Esophagus (tissue), 2 donors: ENCODE results near the gene DLK1. TPM values are rescaled to one million over a fixed set of nuclear protein-coding genes. Genes with fewer than 3 reads are reported as not detected.

Experiments used
- H3K27ac ChIP-seq, 2 donors: one replicate each; pipeline ENCODE4 v1.5.1; 2013; ENCODE audit warnings: low read depth in 2 of 2, mild to moderate bottlenecking in 2 of 2, inconsistent platforms in 1 of 2, low read length in 1 of 2, moderate library complexity in 1 of 2
- H3K27me3 ChIP-seq, 2 donors: one replicate each; pipeline ENCODE4 v1.6.1; 2013; ENCODE audit warnings: low read length in 2 of 2, control low read depth in 1 of 2, mild to moderate bottlenecking in 1 of 2; ENCODE audit not compliant: insufficient read depth in 2 of 2, control insufficient read depth in 1 of 2
- H3K36me3 ChIP-seq, 2 donors: one replicate each; pipeline ENCODE4 v1.6.1; 2013; ENCODE audit warnings: low read length in 1 of 2; ENCODE audit not compliant: control insufficient read depth in 2 of 2, insufficient read depth in 2 of 2
- H3K4me1 ChIP-seq, 2 donors: one replicate each; pipeline ENCODE4 v1.6.1; 2013; ENCODE audit warnings: low read length in 1 of 2; ENCODE audit not compliant: control insufficient read depth in 2 of 2, insufficient read depth in 2 of 2
- H3K4me3 ChIP-seq, 2 donors: one replicate each; pipeline ENCODE4 v1.5.1; 2013; ENCODE audit warnings: low read length in 2 of 2, mild to moderate bottlenecking in 2 of 2, low read depth in 1 of 2, moderate library complexity in 1 of 2
- H3K9me3 ChIP-seq, 2 donors: one replicate each; pipeline ENCODE4 v1.6.1; 2013; ENCODE audit warnings: mild to moderate bottlenecking in 2 of 2, low read depth in 1 of 2, low read length in 1 of 2, moderate library complexity in 1 of 2; ENCODE audit not compliant: control insufficient read depth in 2 of 2, insufficient read depth in 1 of 2
- WGBS, 2 donors: extraction: QIAGEN DNeasy Blood & Tissue Kit; methylation state at CpG; one replicate each; pipeline ENCODE4 v1.1.7; 2013; 5-methylcytosine and 5-hydroxymethylcytosine counted together
- polyA plus RNA-seq, 2 donors: library from polyadenylated mRNA; stranded (reverse); fragments of 200-250 nt; gene quantifications; one replicate each; pipeline ENCODE4 v1.2.3, GENCODE V29; 2013
- donor health status: healthy with polysubstance abuse.
- donor health status: Bipolar disorder and iron deficiency.

Gene DLK1
- polyA plus RNA-seq, 2 donors: 0.16 TPM; not detected in 1

- H3K27me3 ChIP-seq: no peaks in the 10 kb centered on the region
- 53 to 58% methylated on average over 22 of the region's 22 CpGs for WGBS, 2 donors
- no peak overlapping the region for H3K4me3 ChIP-seq
- no peak overlapping the region for H3K27ac ChIP-seq
- H3K4me1 ChIP-seq: no peaks in the 10 kb centered on the region
- no peaks in the 10 kb centered on the region for H3K36me3 ChIP-seq
- H3K9me3 ChIP-seq: peaks cover 0 to 6% of the 10 kb centered on the region in 2 donors
These were observed 9.8 kb downstream of the DLK1 start for GRCh38 chr14:100736269-100737180.

- 90 to 92% methylated on average over 17 of the region's 17 CpGs for WGBS, 2 donors
- Histone ChIP-seq H3K36me3 (no peaks in the 10 kb centered on the region), H3K9me3 (peaks cover 0 to 6% of the 10 kb centered on the region in 2 donors), H3K4me3 (no peak overlapping the region), H3K4me1 (no peaks in the 10 kb centered on the region), H3K27ac (no peak overlapping the region), H3K27me3 (no peaks in the 10 kb centered on the region)
These were observed 10.8 kb downstream of the DLK1 start for GRCh38 chr14:100737526-100737925.

GRCh38 chr14:100738269-100738691 lies 11.6 kb downstream of the DLK1 start:
- Histone ChIP-seq H3K9me3 (peaks cover 0 to 6% of the 10 kb centered on the region in 2 donors), H3K36me3 (no peaks in the 10 kb centered on the region), H3K4me3 (no peak overlapping the region), H3K27ac (no peak overlapping the region), H3K27me3 (no peaks in the 10 kb centered on the region), H3K4me1 (no peaks in the 10 kb centered on the region)
- WGBS, 2 donors: 84 to 85% methylated on average over 6 of the region's 6 CpGs

GRCh38 chr14:100738704-100739131 lies 12.0 kb downstream of the DLK1 start:
- H3K27me3 ChIP-seq: no peaks in the 10 kb centered on the region
- H3K36me3 ChIP-seq: no peaks in the 10 kb centered on the region
- no peak overlapping the region for H3K4me3 ChIP-seq
- 92 to 95% methylated on average over 10 of the region's 10 CpGs for WGBS, 2 donors
- H3K27ac ChIP-seq: no peak overlapping the region
- no peaks in the 10 kb centered on the region for H3K4me1 ChIP-seq
- peaks cover 0 to 6% of the 10 kb centered on the region in 2 donors for H3K9me3 ChIP-seq

GRCh38 chr14:100739306-100739705 lies 12.6 kb downstream of the DLK1 start:
- H3K27me3 ChIP-seq: no peaks in the 10 kb centered on the region
- no peak overlapping the region for H3K27ac ChIP-seq
- no peak overlapping the region for H3K4me3 ChIP-seq
- peaks cover 0 to 6% of the 10 kb centered on the region in 2 donors for H3K9me3 ChIP-seq
- no peaks in the 10 kb centered on the region for H3K4me1 ChIP-seq
- 81 to 86% methylated on average over 11 of the region's 11 CpGs for WGBS, 2 donors
- H3K36me3 ChIP-seq: no peaks in the 10 kb centered on the region

GRCh38 chr14:100740196-100740825 lies 13.6 kb downstream of the DLK1 start:
- Histone ChIP-seq H3K9me3 (peaks cover 0 to 6% of the 10 kb centered on the region in 2 donors), H3K4me1 (no peaks in the 10 kb centered on the region), H3K4me3 (no peak overlapping the region), H3K36me3 (no peaks in the 10 kb centered on the region), H3K27me3 (no peaks in the 10 kb centered on the region), H3K27ac (no peak overlapping the region)
- WGBS, 2 donors: 78 to 79% methylated on average over 9 of the region's 9 CpGs

GRCh38 chr14:100740929-100741328 lies 14.2 kb downstream of the DLK1 start:
- 92 to 93% methylated on average over 7 of the region's 7 CpGs for WGBS, 2 donors
- no peaks in the 10 kb centered on the region for H3K27me3 ChIP-seq
- H3K9me3 ChIP-seq: peaks cover 0 to 6% of the 10 kb centered on the region in 2 donors
- H3K27ac ChIP-seq: no peak overlapping the region
- no peaks in the 10 kb centered on the region for H3K4me1 ChIP-seq
- no peaks in the 10 kb centered on the region for H3K36me3 ChIP-seq
- H3K4me3 ChIP-seq: no peak overlapping the region

- Histone ChIP-seq H3K4me3 (no peak overlapping the region), H3K36me3 (no peaks in the 10 kb centered on the region), H3K4me1 (no peaks in the 10 kb centered on the region), H3K27me3 (no peaks in the 10 kb centered on the region), H3K9me3 (peaks cover 0 to 6% of the 10 kb centered on the region in 2 donors), H3K27ac (no peak overlapping the region)
- 57 to 63% methylated on average over 3 of the region's 3 CpGs for WGBS, 2 donors
These were observed 15.3 kb downstream of the DLK1 start for GRCh38 chr14:100741966-100742365.

GRCh38 chr14:100746326-100746725 lies 19.6 kb downstream of the DLK1 start:
- Histone ChIP-seq H3K4me3 (no peak overlapping the region), H3K9me3 (no peaks in the 10 kb centered on the region), H3K27ac (no peak overlapping the region), H3K27me3 (no peaks in the 10 kb centered on the region), H3K4me1 (no peaks in the 10 kb centered on the region), H3K36me3 (no peaks in the 10 kb centered on the region)
